Adrenal gland (tissue), 12 donors: ENCODE results near the gene GDPD1. TPM values are rescaled to one million over a fixed set of nuclear protein-coding genes. Genes with fewer than 3 reads are reported as not detected.

ENCODE experiments used
- DNase-seq, 7 donors: peaks; one replicate each; pipeline ENCODE4 v3.0.0-alpha.2; 2019 to 2020
- H3K27ac ChIP-seq, 5 donors: fragments of 200-600 bp; sonication (generic) in 4 of 5; 1 replicate in 3 of 5; 2 replicates in 2 of 5; pipeline versions ENCODE4 v1.5.1 to v1.8.0; 2016 to 2020; ENCODE audit warnings: mild to moderate bottlenecking in 1 of 5
- H3K27me3 ChIP-seq: fragments of 200-600 bp; 2 replicates; pipeline ENCODE4 v1.8.0; 2021
- H3K36me3 ChIP-seq, 2 donors: fragments of 200-600 bp; replicated peaks in 1 of 2; 1 replicate in 1 of 2; 2 replicates in 1 of 2; pipeline versions ENCODE4 v1.5.1 to v1.8.0; 2018 to 2022
- H3K4me1 ChIP-seq, 2 donors: fragments of 200-600 bp; replicated peaks in 1 of 2; 1 replicate in 1 of 2; 2 replicates in 1 of 2; pipeline versions ENCODE4 v1.5.1 to v1.8.0; 2018 to 2021
- H3K4me3 ChIP-seq, 4 donors: fragments of 200-600 bp; sonication (generic) in 3 of 4; one replicate each; pipeline ENCODE4 v1.5.1; 2016 to 2018
- H3K9me3 ChIP-seq, 3 donors: fragments of 200-600 bp; sonication (generic) in 1 of 3; replicated peaks in 1 of 3; 1 replicate in 2 of 3; 2 replicates in 1 of 3; pipeline versions ENCODE4 v1.5.1 to v1.8.0; 2016 to 2021
- CTCF ChIP-seq, 6 experiments: fragments of 450-650 bp in 4 of 6; fragments of 200-600 bp in 2 of 6; sonication (generic) in 1 of 6; IDR thresholded peaks; 1 replicate in 5 of 6; 2 replicates in 1 of 6; pipeline versions ENCODE4 v1.5.1 to v1.8.0; 2016 to 2021; ENCODE audit warnings: antibody characterized with exemption in 6 of 6, mild to moderate bottlenecking in 2 of 6, moderate library complexity in 1 of 6
- POLR2A ChIP-seq, 2 donors: fragments of 450-650 bp; IDR thresholded peaks; one replicate each; pipeline ENCODE4 v1.6.1; 2017; ENCODE audit warnings: antibody characterized with exemption in 2 of 2, mild to moderate bottlenecking in 2 of 2, moderate library complexity in 1 of 2
- WGBS, 4 donors: extraction: QIAGEN DNeasy Blood & Tissue Kit in 2 of 4; methylation state at CpG; one replicate each; pipeline versions ENCODE4 v1.1.5 to v1.1.7; 2013 to 2017; 5-methylcytosine and 5-hydroxymethylcytosine counted together
- intact Hi-C, 2 donors: fragments of 100-400 bp; cut with DNase I; formaldehyde crosslinking; loops; one replicate each; pipeline versions ENCODE4 v1.14.1 to v1.15.0; 2022 to 2023
- polyA plus RNA-seq, 3 donors: library from polyadenylated mRNA; stranded (reverse); fragments of 200-250 nt in 2 of 3; fragments of 350-450 nt in 1 of 3; fragmentation: Illumina TruSeq in 1 of 3; extraction: RNeasy Lipid Tissue Mini Kit (QIAGEN cat#74804) in 1 of 3; gene quantifications; one replicate each; pipeline ENCODE4 v1.2.3, GENCODE V29; 2013 to 2014
- total RNA-seq, 9 donors: library from RNA; depleted of rRNA in 4 of 9; stranded (reverse); fragments of >200 nt in 4 of 9; fragments of 120-200 nt in 1 of 9; fragmentation: NEBNext Ultra II Directional in 1 of 9; extraction: Animal tissue kit (Norgen Biotek cat#: 25700) in 1 of 9; gene quantifications; one replicate each; pipeline versions ENCODE4 v1.1.0 to v1.2.4, GENCODE V29; 2013 to 2023
- donor health status: healthy with polysubstance abuse.
- donor health status: Bipolar disorder and iron deficiency.
- donor health status: DM: yes; HTN: yes; CAD: no.
- donor health status: DM: no; HTN: no; CAD: no.
- donor health status: DM: no; HTN: no; CAD: no.
- donor health status: DM: yes; HTN: yes; CAD: no.

The GDPD1 gene
- total and polyA plus RNA-seq, 12 donors = 0.36 to 6.1 (median 2.3) TPM

GRCh38 chr17:59266745-59267144 is 46.4 kb downstream of the GDPD1 start:
- H3K4me3 ChIP-seq = no peak overlapping the region
- no peaks in the 10 kb centered on the region for H3K4me1 ChIP-seq
- intact Hi-C loops = no loop called here
- H3K9me3 ChIP-seq = no peaks in the 10 kb centered on the region
- DNase-seq = no peak
- H3K36me3 ChIP-seq = no peaks in the 10 kb centered on the region
- H3K27me3 ChIP-seq = no peaks in the 10 kb centered on the region
- H3K27ac ChIP-seq = no peak overlapping the region
- TF ChIP-seq CTCF (IDR thresholded peaks at IDR 0.05) (no peak), POLR2A (IDR thresholded peaks at IDR 0.05) (no peak)
- WGBS, 4 donors = 77 to 85% (median 83%) methylated on average over 4 of the region's 4 CpGs

GRCh38 chr17:59267776-59268175 is 47.5 kb downstream of the GDPD1 start:
- WGBS, 4 donors = 89 to 95% (median 93%) methylated on average over 5 of the region's 5 CpGs

GRCh38 chr17:59275618-59276017 is 55.3 kb downstream of the GDPD1 start:
- Histone ChIP-seq H3K36me3 (no peaks in the 10 kb centered on the region), H3K9me3 (no peaks in the 10 kb centered on the region), H3K27ac (no peak overlapping the region), H3K27me3 (no peaks in the 10 kb centered on the region), H3K4me3 (no peak overlapping the region), H3K4me1 (no peaks in the 10 kb centered on the region)
- WGBS, 4 donors = 52 to 65% (median 59%) methylated on average over 1 of the region's 1 CpG
- no peak for TF ChIP-seq POLR2A (IDR thresholded peaks at IDR 0.05)
- DNase-seq = no peak
- intact Hi-C loops = no loop called here

More at GRCh38 chr17:59267776-59268175, 47.5 kb downstream of the GDPD1 start:
- intact Hi-C loops = no loop called here
- TF ChIP-seq CTCF (IDR thresholded peaks at IDR 0.05) = no peak
- no peak for TF ChIP-seq POLR2A (IDR thresholded peaks at IDR 0.05)
- Histone ChIP-seq H3K27me3 (no peaks in the 10 kb centered on the region), H3K4me3 (no peak overlapping the region), H3K27ac (no peak overlapping the region), H3K9me3 (no peaks in the 10 kb centered on the region), H3K4me1 (no peaks in the 10 kb centered on the region), H3K36me3 (no peaks in the 10 kb centered on the region)
- DNase-seq = no peak

GRCh38 chr17:59277031-59277430 is 56.7 kb downstream of the GDPD1 start:
- TF ChIP-seq CTCF (IDR thresholded peaks at IDR 0.05) = no peak
- TF ChIP-seq POLR2A (IDR thresholded peaks at IDR 0.05) = no peak

GRCh38 chr17:59278406-59278805 is 58.1 kb downstream of the GDPD1 start:
- Histone ChIP-seq H3K27ac (peak overlapping the region in 4 of 5 donors; percentile 19 to 78 (median 42)), H3K27me3 (no peaks in the 10 kb centered on the region), H3K4me3 (no peak overlapping the region), H3K36me3 (no peaks in the 10 kb centered on the region), H3K9me3 (no peaks in the 10 kb centered on the region), H3K4me1 (no peaks in the 10 kb centered on the region)
- intact Hi-C loops = no loop called here
- 71 to 83% (median 76%) methylated on average over 4 of the region's 4 CpGs for WGBS, 4 donors
- no peak for DNase-seq
- no peak for TF ChIP-seq CTCF (IDR thresholded peaks at IDR 0.05)
- no peak for TF ChIP-seq POLR2A (IDR thresholded peaks at IDR 0.05)

More at GRCh38 chr17:59277031-59277430, 56.7 kb downstream of the GDPD1 start:
- intact Hi-C loops = no loop called here
- Histone ChIP-seq H3K4me3 (no peak overlapping the region), H3K36me3 (no peaks in the 10 kb centered on the region), H3K27ac (peak overlapping the region in 3 of 5 donors; percentile 45 to 61 (median 57)), H3K27me3 (no peaks in the 10 kb centered on the region), H3K4me1 (no peaks in the 10 kb centered on the region), H3K9me3 (no peaks in the 10 kb centered on the region)
- 75 to 94% (median 82%) methylated on average over 4 of the region's 4 CpGs for WGBS, 4 donors
- no peak for DNase-seq
